Cardiac septum (tissue), 1 donor: ENCODE data around the gene DCD. TPM values are rescaled to one million over a fixed set of nuclear protein-coding genes. Genes with fewer than 3 reads are reported as not detected.
A peak's percentile ranks its signal among the peaks of the same experiment; 100 is the strongest.

Experiments
- DNase-seq: peaks from one replicate; pipeline ENCODE4 v3.0.0-alpha.2; 2020; ENCODE audit warnings: low spot score
- intact Hi-C: fragments of 100-400 bp; cut with DNase I; formaldehyde crosslinking; loops from one replicate; pipeline ENCODE4 v1.14.0; 2022
- total RNA-seq: library from RNA; stranded (reverse); fragmentation: NEBNext Ultra II Directional; extraction: Animal tissue kit (Norgen Biotek cat#: 25700); gene quantifications from one replicate; pipeline ENCODE4 v1.2.1, GENCODE V29; 2021
- donor health status: DM: no; HTN: no; CAD: no.

DCD gene
- total RNA-seq, 1 donor from 2014 or later, result not detected

DNA sequence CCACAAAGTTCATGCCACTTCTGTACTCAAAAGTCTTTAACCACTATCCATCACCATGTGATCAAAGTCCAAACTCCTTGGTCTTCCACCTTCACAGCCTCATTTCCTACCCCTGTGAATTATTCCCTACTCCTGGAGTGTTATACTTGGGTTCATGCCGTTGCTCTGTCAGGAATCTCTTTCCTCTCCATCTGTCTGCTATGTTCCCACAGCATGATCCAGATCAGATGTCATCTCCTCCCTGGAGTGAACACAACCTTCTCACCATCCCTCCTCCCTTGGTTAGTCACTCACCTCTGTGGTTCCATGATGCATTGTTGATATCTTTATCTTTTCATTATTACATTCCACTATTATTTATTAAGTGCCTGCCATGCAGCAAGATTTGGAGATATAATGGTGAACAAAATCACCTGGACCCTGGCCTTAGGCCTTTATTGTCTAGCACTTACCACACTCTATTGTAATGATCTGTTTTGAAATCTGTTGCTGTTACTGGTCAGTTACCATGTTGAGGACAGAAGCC is 35.9 kb downstream of the DCD start:
- intact Hi-C loops, result no loop called here
- DNase-seq, result no peak

DNA sequence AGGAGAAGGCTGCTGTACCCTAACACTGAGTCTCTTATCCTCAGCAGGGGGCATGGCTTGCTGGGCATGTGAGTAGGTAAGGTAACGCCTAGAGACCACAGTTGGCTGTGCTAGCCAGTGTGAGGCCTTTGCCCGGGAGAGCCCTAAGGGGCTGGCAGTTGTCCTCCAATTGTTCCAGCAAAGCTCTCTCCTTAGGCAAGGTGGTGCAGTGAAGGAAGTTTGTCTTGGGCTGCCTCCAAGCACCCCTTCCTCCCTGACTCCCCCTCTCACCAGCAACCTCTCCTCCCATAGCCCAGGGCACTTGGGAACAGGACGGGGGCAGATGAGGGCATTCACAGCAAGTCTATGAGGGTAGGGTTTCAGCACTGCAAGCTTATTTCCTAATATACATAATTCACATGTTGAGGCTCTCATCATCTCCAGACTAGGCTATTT is 36.4 kb downstream of the DCD start:
- no peak for DNase-seq
- intact Hi-C loops, result no loop called here

DNA sequence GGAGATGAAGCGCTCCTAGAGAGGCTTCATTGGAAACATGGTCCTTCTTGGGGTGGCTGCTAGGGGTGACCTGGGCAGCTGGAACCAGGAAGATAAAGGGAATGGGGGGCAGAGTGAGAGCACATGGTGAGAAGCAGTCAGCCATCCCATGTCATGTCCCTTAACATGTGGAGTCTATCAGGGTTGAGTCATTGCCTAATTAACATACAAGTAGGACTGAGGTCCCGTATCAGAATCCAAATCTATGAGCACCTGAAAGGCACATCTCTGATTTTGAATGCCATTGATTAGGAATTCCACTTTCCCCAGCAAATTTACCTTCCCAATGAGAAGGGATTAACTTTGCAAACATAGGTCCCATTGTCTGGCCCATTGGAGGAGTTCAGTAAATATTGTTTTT is 39.4 kb downstream of the DCD start:
- intact Hi-C loops, result no loop called here

DNA sequence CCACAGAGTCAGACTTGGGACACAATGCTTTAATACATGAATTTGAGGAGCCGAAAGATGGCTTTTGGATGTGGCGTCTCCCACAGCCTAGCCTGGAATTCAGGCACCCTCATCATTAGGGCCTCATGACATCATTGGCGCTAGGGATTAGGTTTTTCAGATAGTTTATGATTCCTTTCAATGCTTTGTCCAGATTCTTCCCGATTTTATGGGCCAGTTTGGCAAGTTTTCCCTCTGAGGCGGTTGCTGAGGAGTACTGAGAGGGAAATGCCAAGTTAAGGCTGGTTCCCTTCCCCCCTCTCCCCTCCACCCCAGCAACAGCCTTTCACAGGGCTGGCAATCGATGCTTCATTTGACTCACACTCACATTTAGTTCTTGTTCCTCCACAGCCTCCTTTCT is 40.0 kb downstream of the DCD start:
- intact Hi-C loops, result no loop called here
- DNase-seq, result no peak

More for the DNA sequence above, 39.4 kb downstream of the DCD start:
- no peak for DNase-seq

DNA sequence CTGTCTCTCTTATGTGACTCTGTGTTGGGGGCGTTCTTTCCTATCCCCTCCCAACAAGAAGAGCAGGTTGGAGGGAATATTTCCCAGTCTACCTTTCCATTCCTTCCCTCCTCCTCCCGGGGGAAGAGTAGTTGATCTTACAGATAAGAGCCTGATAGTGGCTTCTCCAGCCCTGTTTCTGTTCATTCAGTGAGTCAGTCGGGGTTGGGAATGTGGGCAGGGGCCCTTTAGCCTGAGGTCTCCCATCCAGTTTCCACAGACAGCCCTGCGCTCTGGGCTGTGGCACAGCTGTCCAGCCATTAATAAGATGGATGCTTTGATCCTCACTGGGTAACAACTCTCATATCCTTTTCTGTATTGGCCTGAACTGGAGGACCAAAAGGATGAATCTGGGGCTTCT is 41.6 kb downstream of the DCD start:
- no peak for DNase-seq
- intact Hi-C loops, result no loop called here

DNA sequence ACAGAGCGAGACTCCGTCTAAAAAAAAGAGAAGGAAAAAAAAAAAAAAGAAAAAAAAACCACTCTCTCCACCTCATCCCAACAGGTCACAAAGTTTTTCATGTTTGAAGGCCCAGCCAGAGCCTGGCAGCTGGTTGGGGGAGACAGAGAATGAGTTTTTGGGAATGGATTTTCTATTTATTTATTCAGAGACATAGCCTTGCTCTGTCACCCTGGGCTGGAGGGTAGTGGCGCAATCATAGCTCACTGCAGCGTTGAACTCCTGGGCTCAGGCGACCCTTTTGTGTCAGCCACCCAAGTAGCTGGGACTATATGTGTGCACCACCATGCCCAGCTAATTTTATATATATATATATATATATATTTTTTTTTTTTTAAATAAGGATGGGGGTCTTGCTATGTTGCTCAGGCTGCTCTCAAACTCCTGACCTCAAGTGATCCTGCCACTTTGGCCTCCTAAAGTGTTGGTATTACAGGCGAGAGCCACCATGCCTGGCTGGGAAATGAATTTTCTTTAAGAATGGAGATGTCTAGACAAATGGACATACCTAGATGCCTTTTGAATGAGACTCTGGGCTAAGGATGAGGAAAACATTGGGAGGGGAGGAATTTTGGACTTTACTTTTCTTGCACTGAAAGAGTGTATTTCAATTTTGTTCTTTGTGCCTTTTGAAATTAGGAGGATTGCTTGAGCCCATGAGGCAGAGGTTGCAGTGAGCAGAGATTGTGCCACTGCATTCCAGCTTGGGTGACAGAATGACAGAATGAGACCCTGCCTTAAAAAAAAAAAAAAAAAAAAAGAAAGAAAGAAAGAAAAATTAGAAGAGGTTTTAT is 42.8 kb downstream of the DCD start:
- no peak for DNase-seq
- intact Hi-C loops, result no loop called here

DNA sequence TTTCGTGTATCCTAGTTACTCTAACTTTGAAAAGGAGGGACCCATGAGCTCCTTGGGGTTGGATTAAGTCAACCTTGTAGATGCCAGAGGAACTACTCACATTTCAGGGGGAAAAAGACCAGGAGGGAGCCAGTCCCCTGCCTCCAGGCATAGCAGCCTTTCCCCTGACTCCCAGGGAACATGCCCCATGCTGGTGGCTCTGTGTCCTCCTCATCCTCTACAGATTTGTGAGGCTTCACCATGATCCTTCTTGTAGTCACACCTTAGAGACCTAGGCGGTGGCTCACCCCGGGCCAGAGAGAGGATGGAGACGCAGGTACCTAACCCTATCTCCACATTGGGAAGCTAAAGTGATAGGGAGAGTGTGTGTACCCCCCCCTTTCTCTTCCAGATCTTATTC is 43.7 kb downstream of the DCD start:
- intact Hi-C loops, result no loop called here
- DNase-seq, result no peak

DNA sequence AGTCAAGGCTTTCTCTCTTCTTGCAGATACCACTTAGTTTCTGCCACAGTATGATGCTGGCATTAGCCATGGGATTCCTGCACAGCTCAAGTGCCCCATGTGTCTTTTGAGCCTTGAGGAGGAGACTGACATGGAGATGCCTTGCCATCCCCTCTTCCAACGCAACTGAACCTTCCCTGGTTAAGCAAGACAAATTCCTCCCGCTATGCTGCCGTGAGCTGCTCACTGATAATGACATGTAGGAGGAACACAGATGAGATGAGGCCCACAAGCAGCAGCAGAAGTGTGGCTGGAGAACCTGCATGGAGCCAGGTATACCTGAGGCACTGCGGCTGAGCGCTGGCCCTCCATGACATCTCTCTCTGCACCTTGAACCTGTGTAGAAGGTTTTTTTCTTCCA is 44.3 kb downstream of the DCD start:
- DNase-seq, result no peak
- intact Hi-C loops, result no loop called here

DNA sequence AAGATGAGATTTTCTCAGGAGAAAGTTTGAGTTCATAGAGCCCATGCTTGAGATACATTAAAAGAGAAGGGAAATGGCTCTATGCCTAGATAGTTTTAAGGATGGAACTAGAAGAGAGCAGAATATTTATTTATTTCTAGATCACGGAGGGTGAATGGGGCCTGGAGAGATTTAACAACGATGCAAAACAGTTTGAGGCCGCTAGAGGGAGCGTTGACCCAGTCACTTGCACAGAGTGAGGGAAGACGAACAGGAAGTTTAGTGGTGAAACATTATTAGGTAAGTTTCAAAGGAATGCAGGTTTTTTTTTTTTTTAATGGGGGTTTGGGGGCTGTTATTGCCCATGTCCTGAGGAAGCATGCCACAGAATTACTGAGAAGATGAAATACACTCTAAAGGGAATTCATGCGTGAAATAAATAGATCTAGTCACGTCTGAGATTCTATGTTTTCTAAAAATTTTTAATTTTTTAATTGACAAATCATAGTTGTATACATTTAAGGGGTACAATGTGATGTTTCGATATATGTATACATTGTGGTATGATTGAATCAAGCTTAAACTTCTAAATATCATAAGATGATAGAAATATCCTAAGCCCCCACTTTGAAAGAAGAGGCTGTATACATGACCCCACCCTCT is 44.9 kb downstream of the DCD start:
- DNase-seq, result no peak
- intact Hi-C loops, result no loop called here

DNA sequence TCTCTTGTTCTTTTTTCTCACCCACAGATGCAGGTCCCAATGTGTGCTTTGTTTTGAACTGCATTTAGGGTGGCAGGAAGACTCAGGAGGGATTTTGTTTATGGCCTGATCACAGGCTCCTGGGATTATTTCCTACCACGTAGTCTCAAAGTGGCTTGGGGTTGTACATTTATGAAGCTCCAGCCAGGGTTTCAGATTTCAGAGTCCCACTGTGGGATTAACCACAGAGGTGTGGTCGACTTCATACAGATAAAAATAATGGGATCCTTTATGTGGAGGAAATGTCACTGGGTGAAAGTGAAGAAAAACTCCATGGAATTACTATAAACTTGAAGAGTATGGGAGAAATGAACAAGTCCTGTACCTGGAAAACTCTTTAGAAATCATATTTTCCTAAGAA is 45.5 kb downstream of the DCD start:
- DNase-seq, result no peak
- intact Hi-C loops, result no loop called here

DNA sequence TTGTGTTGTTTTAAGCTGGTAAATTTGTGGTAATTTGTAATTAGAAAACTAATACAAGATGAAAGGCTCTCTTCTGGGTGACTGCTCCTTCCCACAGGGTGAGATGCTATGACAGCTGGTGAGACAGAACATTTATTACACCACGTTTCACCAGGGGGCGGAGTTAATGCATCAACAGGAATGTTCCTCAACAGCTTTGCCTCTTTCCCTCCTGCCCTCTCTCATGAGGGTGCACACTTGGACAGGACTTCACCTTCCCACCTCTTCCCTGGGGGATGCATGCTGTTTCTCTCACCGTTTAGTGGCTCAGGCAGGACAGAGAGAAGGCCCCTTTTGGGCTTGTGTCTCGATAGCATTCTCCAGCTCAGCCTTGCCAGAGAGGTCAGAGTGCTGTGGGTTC is 46.3 kb downstream of the DCD start:
- intact Hi-C loops, result no loop called here
- peak; percentile 19 for DNase-seq

DNA sequence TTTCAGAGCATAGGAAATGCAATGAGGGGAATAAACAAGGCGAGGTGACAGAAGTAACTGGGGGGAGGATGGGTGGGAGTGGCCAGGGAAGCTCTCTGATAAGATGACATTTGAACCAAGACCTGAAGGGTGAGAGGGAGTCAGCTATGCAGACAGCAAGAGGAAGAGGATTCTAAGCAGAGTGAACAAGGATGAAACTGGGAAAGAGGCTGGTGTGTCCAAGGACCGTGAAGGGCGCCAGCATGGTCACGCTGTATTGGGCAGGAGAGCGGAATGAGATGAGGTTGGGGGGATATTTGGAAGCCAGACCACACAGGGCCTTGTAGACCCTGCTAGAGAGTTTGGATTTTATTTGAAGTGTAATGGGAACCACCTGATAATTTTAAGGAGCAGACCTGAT is 49.2 kb downstream of the DCD start:
- intact Hi-C loops, result no loop called here

DNA sequence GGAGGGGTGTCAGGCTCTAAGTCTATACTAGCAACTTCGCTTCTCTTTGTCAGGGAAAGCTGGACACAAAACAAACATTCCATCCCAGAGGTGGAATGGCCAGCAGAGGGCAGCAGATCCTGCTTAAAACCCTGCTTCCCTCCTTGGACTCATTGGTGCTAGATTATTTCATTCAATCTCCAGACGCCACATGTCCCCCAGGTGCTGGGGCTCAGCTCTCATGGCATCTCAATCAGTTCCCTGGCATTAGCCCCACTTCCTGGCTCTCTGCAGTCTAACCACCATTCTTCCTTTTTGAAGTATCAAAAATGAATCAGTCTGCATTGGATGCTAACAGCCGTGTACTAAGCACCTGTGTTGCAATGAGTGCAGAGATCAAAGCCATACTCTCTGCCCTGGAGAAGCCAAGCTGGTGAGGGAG is 51.6 kb downstream of the DCD start:
- intact Hi-C loops, result no loop called here
- peak; percentile 74 for DNase-seq

More for the DNA sequence above, 49.2 kb downstream of the DCD start:
- peak; percentile 35 for DNase-seq

DNA sequence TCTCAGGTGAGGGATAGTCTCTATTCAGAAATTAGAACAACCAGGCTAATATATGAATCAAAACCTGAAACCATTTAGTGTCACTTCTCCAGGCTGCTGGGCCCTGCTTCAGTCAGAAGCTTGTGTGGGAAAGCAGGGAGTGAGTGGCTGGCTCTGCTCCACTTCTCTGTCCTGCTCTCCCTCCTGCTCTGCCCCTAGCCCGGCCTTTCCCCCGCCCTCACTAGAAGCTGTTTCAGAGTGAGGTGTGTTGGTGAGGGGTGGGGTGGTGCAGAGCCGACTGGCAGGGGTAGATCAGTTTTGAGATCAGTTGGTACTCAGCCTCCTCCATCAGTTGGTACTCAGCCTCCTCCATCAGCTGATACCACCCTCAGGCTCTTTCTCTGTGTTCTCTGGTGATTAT is 52.7 kb downstream of the DCD start:
- DNase-seq, result no peak
- intact Hi-C loops, result no loop called here

Other genes with a start within 250 kb of the DCD start
- 48.2 TPM for gene ITGA5, start 229.1 kb downstream of the DCD start, total RNA-seq
- gene GTSF1, start 174.8 kb downstream of the DCD start, total RNA-seq, result not detected
- 4.5 TPM for gene NCKAP1L, start 150.6 kb downstream of the DCD start, total RNA-seq
- gene PDE1B, start 98.8 kb downstream of the DCD start, total RNA-seq, result 2.4 TPM
- gene PPP1R1A, start 59.7 kb downstream of the DCD start, total RNA-seq, result 37.9 TPM
- gene LACRT, start 13.5 kb downstream of the DCD start, total RNA-seq, result not detected
- gene MUCL1, start 206.2 kb upstream of the DCD start, total RNA-seq, result not detected